Thoracic aorta (tissue), 2 donors: Measurements from ENCODE around the gene PRKCZ. TPM values are rescaled to one million over a fixed set of nuclear protein-coding genes. Genes with fewer than 3 reads are reported as not detected.

ENCODE experiments used
- ATAC-seq: fragments of 150-250 bp; one replicate; pipeline ENCODE4 v1.8.0; 2017; ENCODE audit warnings: low read depth; ENCODE audit not compliant: insufficient number of reproducible peaks, low FRiP score
- DNase-seq: peaks from one replicate; pipeline ENCODE4 v3.0.0-alpha.2; 2020; ENCODE audit warnings: low spot score
- H3K27ac ChIP-seq, 2 donors: fragments of 200-600 bp; sonication (generic); 1 replicate in 1 of 2; 2 replicates in 1 of 2; pipeline ENCODE4 v1.5.1; 2016; ENCODE audit warnings: mild to moderate bottlenecking in 2 of 2, moderate library complexity in 2 of 2
- H3K27me3 ChIP-seq: fragments of 200-600 bp; sonication (generic); replicated peaks from 2 replicates; pipeline ENCODE4 v1.6.0; 2016; ENCODE audit warnings: mild to moderate bottlenecking; ENCODE audit not compliant: insufficient read depth
- H3K36me3 ChIP-seq: fragments of 200-600 bp; sonication (generic); one replicate; pipeline ENCODE4 v1.5.1; 2016
- H3K4me1 ChIP-seq, 2 donors: fragments of 200-600 bp; sonication (generic); 1 replicate in 1 of 2; 2 replicates in 1 of 2; pipeline versions ENCODE4 v1.5.1 to v1.6.0; 2016; ENCODE audit warnings: low read depth in 2 of 2, mild to moderate bottlenecking in 1 of 2; ENCODE audit not compliant: control insufficient read depth in 1 of 2
- H3K4me3 ChIP-seq: fragments of 200-600 bp; sonication (generic); 2 replicates; pipeline ENCODE4 v1.5.1; 2016; ENCODE audit warnings: mild to moderate bottlenecking
- H3K9me3 ChIP-seq: fragments of 200-600 bp; sonication (generic); 2 replicates; pipeline ENCODE4 v1.5.1; 2016
- CTCF ChIP-seq: fragments of 200-600 bp; sonication (generic); IDR thresholded peaks from one replicate; pipeline ENCODE4 v1.5.1; 2019; ENCODE audit warnings: antibody characterized with exemption
- total RNA-seq, 2 donors: library from RNA; depleted of rRNA; stranded (reverse); fragments of >200 nt; gene quantifications; one replicate each; pipeline versions ENCODE4 v1.1.0 to v1.2.3, GENCODE V29; 2016

Gene PRKCZ
- total RNA-seq, 2 donors from 2014 or later, result 0.68 TPM; not detected in 1

GRCh38 chr1:2053217-2053616 is 3.0 kb downstream of the PRKCZ start:
- Histone ChIP-seq H3K4me3 (no peak overlapping the region), H3K27ac (no peak overlapping the region), H3K27me3 (no peaks in the 10 kb centered on the region), H3K4me1 (peaks cover 0 to 8% of the 10 kb centered on the region in 2 donors), H3K36me3 (no peaks in the 10 kb centered on the region), H3K9me3 (no peaks in the 10 kb centered on the region)
- no peak for DNase-seq
- TF ChIP-seq CTCF, result no peak
- no peak for ATAC-seq

- DNase-seq, result no peak
- Histone ChIP-seq H3K4me3 (no peak overlapping the region), H3K36me3 (no peaks in the 10 kb centered on the region), H3K27me3 (no peaks in the 10 kb centered on the region), H3K9me3 (no peaks in the 10 kb centered on the region), H3K4me1 (peaks cover 0 to 8% of the 10 kb centered on the region in 2 donors), H3K27ac (no peak overlapping the region)
- ATAC-seq, result no peak
- TF ChIP-seq CTCF, result no peak
These were observed 3.7 kb downstream of the PRKCZ start for GRCh38 chr1:2053784-2054376.

- ATAC-seq, result no peak
- H3K4me1 ChIP-seq, result peaks cover 0 to 5% of the 10 kb centered on the region in 2 donors
- H3K9me3 ChIP-seq, result no peaks in the 10 kb centered on the region
- no peaks in the 10 kb centered on the region for H3K27me3 ChIP-seq
- H3K4me3 ChIP-seq, result no peak overlapping the region
- H3K27ac ChIP-seq, result no peak overlapping the region
- no peak for TF ChIP-seq CTCF
- DNase-seq, result no peak
- no peaks in the 10 kb centered on the region for H3K36me3 ChIP-seq
These were observed 4.3 kb downstream of the PRKCZ start for GRCh38 chr1:2054560-2054959.

DNA sequence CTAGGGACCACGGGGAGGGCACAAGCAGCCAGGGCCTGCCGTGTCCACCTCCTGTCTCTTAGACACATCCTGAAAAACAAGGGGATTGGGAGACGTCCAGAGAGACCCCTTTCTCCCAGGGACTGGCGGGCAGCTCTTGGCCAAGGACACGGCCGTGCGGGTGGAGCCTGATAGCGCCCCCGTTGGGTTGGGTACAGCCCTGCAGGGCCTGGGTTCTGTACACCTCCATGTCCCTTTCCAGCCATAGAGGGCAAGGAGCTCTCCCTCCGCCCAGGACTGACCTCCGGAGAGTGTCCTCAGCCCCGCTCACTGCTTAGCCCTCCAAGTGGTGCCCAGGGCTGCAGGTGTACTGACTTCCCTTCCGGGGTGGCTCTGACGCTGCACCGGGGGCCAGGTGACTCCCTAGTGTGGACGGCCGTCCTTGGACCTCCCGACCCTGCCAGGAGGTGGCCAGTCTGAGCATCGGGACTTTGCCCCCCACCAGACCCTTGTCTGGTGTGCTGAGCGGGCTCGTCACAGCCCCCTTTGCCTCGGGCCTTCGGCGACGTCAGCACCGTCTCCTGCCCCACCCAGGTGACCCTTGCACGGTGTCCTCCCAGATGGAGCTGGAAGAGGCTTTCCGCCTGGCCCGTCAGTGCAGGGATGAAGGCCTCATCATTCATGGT is 5.8 kb downstream of the PRKCZ start:
- H3K9me3 ChIP-seq, result no peaks in the 10 kb centered on the region
- no peaks in the 10 kb centered on the region for H3K36me3 ChIP-seq
- ATAC-seq (no peak), DNase-seq (no peak)
- no peaks in the 10 kb centered on the region for H3K27me3 ChIP-seq
- no peaks in the 10 kb centered on the region for H3K4me1 ChIP-seq
- H3K27ac ChIP-seq, result no peak overlapping the region
- H3K4me3 ChIP-seq, result no peak overlapping the region
- TF ChIP-seq CTCF, result no peak

GRCh38 chr1:2056955-2057590 is 6.9 kb downstream of the PRKCZ start:
- Histone ChIP-seq H3K9me3 (no peaks in the 10 kb centered on the region), H3K27ac (no peak overlapping the region), H3K27me3 (no peaks in the 10 kb centered on the region), H3K36me3 (no peaks in the 10 kb centered on the region), H3K4me1 (no peaks in the 10 kb centered on the region), H3K4me3 (no peak overlapping the region)
- TF ChIP-seq CTCF, result no peak
- DNase-seq, result no peak
- ATAC-seq, result no peak
